SU-DHL-6 (cell line): ENCODE measurements around the gene SCNM1.
"Not testable (repeated sequence)": the region's sequence is repeated elsewhere in the genome, so short reads cannot be mapped to it uniquely, and the experiment has no call there.

ENCODE experiments used
- H2AFZ ChIP-seq: fragments of 200-600 bp; sonication (generic); 2 replicates; pipeline ENCODE4 v1.6.1; 2014; ENCODE audit warnings: low read depth, mild to moderate bottlenecking, moderate library complexity, mixed read lengths, antibody characterized with exemption, low read length; ENCODE audit not compliant: severe bottlenecking
- H3F3A ChIP-seq: fragments of 200-600 bp; shearing (Covaris generic); 2 replicates; pipeline ENCODE4 v1.6.0; 2016; ENCODE audit warnings: antibody characterized with exemption, mild to moderate bottlenecking; ENCODE audit not compliant: insufficient read depth
- H3K27ac ChIP-seq: fragments of 200-600 bp; sonication (generic); 2 replicates; pipeline ENCODE4 v1.5.1; 2016; ENCODE audit warnings: low read depth, mild to moderate bottlenecking, low read length, moderate library complexity, mixed read lengths
- H3K27me3 ChIP-seq: fragments of 200-600 bp; sonication (generic), shearing (Covaris generic); 2 replicates; pipeline ENCODE4 v1.6.0; 2014; ENCODE audit warnings: mild to moderate bottlenecking, low read length
- H3K36me3 ChIP-seq: fragments of 200-600 bp; sonication (generic); 2 replicates; pipeline ENCODE4 v1.6.1; 2014; ENCODE audit warnings: mild to moderate bottlenecking, low read length, mixed read lengths
- H3K4me2 ChIP-seq: fragments of 300-600, 200-600 bp; shearing (Covaris generic), sonication (generic); 2 replicates; pipeline ENCODE4 v1.6.0; 2014; ENCODE audit warnings: low read length, low read depth, mild to moderate bottlenecking; ENCODE audit not compliant: poor library complexity, severe bottlenecking
- H3K4me3 ChIP-seq: fragments of 200-600 bp; sonication (generic); 2 replicates; pipeline ENCODE4 v1.5.1; 2014; ENCODE audit warnings: antibody characterized with exemption, low read length, mild to moderate bottlenecking, mixed read lengths; ENCODE audit not compliant: insufficient read depth, poor library complexity, severe bottlenecking
- H3K79me2 ChIP-seq: fragments of 200-600 bp; sonication (generic); 2 replicates; pipeline ENCODE4 v1.6.1; 2014; ENCODE audit warnings: mild to moderate bottlenecking, low read length, moderate library complexity; ENCODE audit not compliant: insufficient read depth
- H3K9ac ChIP-seq: fragments of 200-600 bp; sonication (generic); 2 replicates; pipeline ENCODE4 v1.7.0; 2014; ENCODE audit warnings: mild to moderate bottlenecking, low read length
- H3K9me2 ChIP-seq: fragments of 200-600 bp; sonication (generic); replicated peaks from 2 replicates; pipeline ENCODE4 v1.6.1; 2014; ENCODE audit warnings: low read length; ENCODE audit not compliant: insufficient read depth
- H3K9me3 ChIP-seq: fragments of 200-600 bp; sonication (generic); 2 replicates; pipeline ENCODE4 v1.6.1; 2014; ENCODE audit warnings: low read length, mixed read lengths; ENCODE audit not compliant: insufficient read depth
- H4K20me1 ChIP-seq: fragments of 200-600 bp; sonication (generic); 2 replicates; pipeline ENCODE4 v1.6.1; 2014; ENCODE audit warnings: low read depth, mild to moderate bottlenecking, antibody characterized with exemption, low read length, moderate library complexity, mixed read lengths
- CTCF ChIP-seq: fragments of 200-600 bp; sonication (generic); IDR thresholded peaks from one replicate; pipeline ENCODE4 v1.5.1; 2017; ENCODE audit warnings: antibody characterized with exemption, mild to moderate bottlenecking, low read length, moderate library complexity; ENCODE audit not compliant: insufficient read depth, poor library complexity, severe bottlenecking
- EZH2phosphoT487 ChIP-seq: fragments of 200-600 bp; sonication (generic), shearing (Covaris generic); conservative IDR thresholded peaks from 2 replicates; pipeline ENCODE4 v1.6.1; 2018; ENCODE audit warnings: mild to moderate bottlenecking, antibody characterized with exemption, low read length, moderate library complexity, mixed read lengths

Gene SCNM1

GRCh38 chr1:151176514-151177045, 10.6 kb downstream of the SCNM1 start:
- TF ChIP-seq CTCF (no peak), EZH2phosphoT487 (no peak)
- no peaks in the 10 kb centered on the region for H3K9me3 ChIP-seq
- no peaks in the 10 kb centered on the region for H3K9me2 ChIP-seq
- no peak overlapping the region for H3K4me2 ChIP-seq
- H3K36me3 ChIP-seq: peaks cover 3% of the 10 kb centered on the region; the same call in 1 of the 2 replicates
- no peak overlapping the region for H3K9ac ChIP-seq
- H3K27me3 ChIP-seq: no peaks in the 10 kb centered on the region
- H3K27ac ChIP-seq: no peak overlapping the region
- no peak overlapping the region for H2AFZ ChIP-seq
- no peak overlapping the region for H3K4me3 ChIP-seq
- no peaks in the 10 kb centered on the region for H4K20me1 ChIP-seq
- no peaks in the 10 kb centered on the region for H3F3A ChIP-seq
- H3K79me2 ChIP-seq: no peaks in the 10 kb centered on the region

GRCh38 chr1:151184211-151184610, 18.3 kb downstream of the SCNM1 start:
- Histone ChIP-seq H3K27ac (no peak overlapping the region), H3K36me3 (peaks cover 7% of the 10 kb centered on the region; the same call in 1 of the 2 replicates), H3K79me2 (peaks cover 26% of the 10 kb centered on the region), H3K9me3 (no peaks in the 10 kb centered on the region), H3K27me3 (no peaks in the 10 kb centered on the region), H3K9me2 (no peaks in the 10 kb centered on the region), H3F3A (no peaks in the 10 kb centered on the region), H3K9ac (no peak overlapping the region), H3K4me2 (no peak overlapping the region), H3K4me3 (no peak overlapping the region), H2AFZ (no peak overlapping the region), H4K20me1 (no peaks in the 10 kb centered on the region)
- TF ChIP-seq EZH2phosphoT487 (no peak), CTCF (no peak)

- peaks cover 7% of the 10 kb centered on the region; the same call in 1 of the 2 replicates for H3K36me3 ChIP-seq
- H3K79me2 ChIP-seq: peaks cover 33% of the 10 kb centered on the region
- H3F3A ChIP-seq: no peaks in the 10 kb centered on the region
- no peak overlapping the region for H3K27ac ChIP-seq
- no peaks in the 10 kb centered on the region for H3K27me3 ChIP-seq
- H3K9ac ChIP-seq: no peak overlapping the region
- no peaks in the 10 kb centered on the region for H4K20me1 ChIP-seq
- no peak overlapping the region for H3K4me3 ChIP-seq
- TF ChIP-seq CTCF (no peak), EZH2phosphoT487 (no peak)
- no peak overlapping the region for H3K4me2 ChIP-seq
- no peaks in the 10 kb centered on the region for H3K9me3 ChIP-seq
- no peak overlapping the region for H2AFZ ChIP-seq
- no peaks in the 10 kb centered on the region for H3K9me2 ChIP-seq
These were observed 21.3 kb downstream of the SCNM1 start for GRCh38 chr1:151187205-151187604.

- Histone ChIP-seq H3K4me2 (peak overlapping the region; percentile 90), H3K4me3 (peak overlapping the region; percentile 88), H3K79me2 (peaks cover 33% of the 10 kb centered on the region), H3K9ac (peak overlapping the region; percentile 83)
- H3K9me3 ChIP-seq, H3K9me2 ChIP-seq, H3K36me3 ChIP-seq, H4K20me1 ChIP-seq, H3K27me3 ChIP-seq, H3K27ac ChIP-seq, H2AFZ ChIP-seq, H3F3A ChIP-seq: not testable (repeated sequence)
These were observed 22.7 kb downstream of the SCNM1 start for GRCh38 chr1:151188667-151189066.
